Forelimb muscle (tissue), 1 donor: ENCODE data around the gene REP15. TPM values are rescaled to one million over a fixed set of nuclear protein-coding genes. Genes with fewer than 3 reads are reported as not detected.

Experiments
- polyA plus RNA-seq: library from polyadenylated mRNA; unstranded; fragments of 120-200 nt; gene quantifications from one replicate; pipeline ENCODE4 v1.2.1, GENCODE V29; 2013; ENCODE audit not compliant: insufficient read length

REP15 gene
- polyA plus RNA-seq, 1 donor, result 0.90 TPM

Other genes starting within 250 kb of the REP15 start
- gene SMCO2, start 249.7 kb upstream of the REP15 start, polyA plus RNA-seq, result not detected
- 28.1 TPM for gene PPFIBP1, start 172.2 kb upstream of the REP15 start, polyA plus RNA-seq
- 55.2 TPM for gene MRPS35, start 14.4 kb downstream of the REP15 start, polyA plus RNA-seq
- gene KLHL42, start 83.8 kb downstream of the REP15 start, polyA plus RNA-seq, result 14.5 TPM
- 0.32 TPM for gene MANSC4, start 83.8 kb downstream of the REP15 start, polyA plus RNA-seq